GM10266 (cell line): Measurements from ENCODE around the gene PDE6B.

ENCODE experiments used
- DNase-seq: peaks from one replicate; pipeline ENCODE4 v3.0.0; 2012; ENCODE audit errors: extremely low spot score
- TF ChIP-seq, protein P1 (sequence below): IDR thresholded peaks from 2 replicates; pipeline ENCODE4 v1.5.1; 2012; ENCODE audit warnings: mild to moderate bottlenecking, low read depth; ENCODE audit not compliant: control insufficient read depth, insufficient read depth; ENCODE audit errors: missing control alignments

Gene PDE6B

DNA sequence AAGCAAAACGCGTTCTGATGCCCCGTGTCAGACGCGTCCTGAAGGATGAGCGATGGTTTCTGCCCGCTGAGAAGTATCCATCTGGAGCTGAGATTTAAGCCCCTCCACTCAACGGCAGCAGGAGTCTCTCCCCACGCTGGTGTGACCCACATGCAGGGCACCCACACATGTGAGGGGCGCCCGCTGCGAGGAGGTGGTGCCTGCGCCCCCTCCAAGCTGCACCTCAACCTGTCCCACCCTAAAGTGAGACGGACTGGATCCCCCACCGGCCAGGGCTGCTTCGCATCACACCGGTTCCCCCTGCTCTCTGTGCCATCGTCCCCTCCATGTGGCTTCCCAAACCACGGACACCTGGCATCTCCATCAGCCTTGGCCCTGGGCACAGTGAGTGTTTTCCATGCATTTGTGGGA is 4.5 kb upstream of the PDE6B start:
- TF ChIP-seq, protein P1, sequence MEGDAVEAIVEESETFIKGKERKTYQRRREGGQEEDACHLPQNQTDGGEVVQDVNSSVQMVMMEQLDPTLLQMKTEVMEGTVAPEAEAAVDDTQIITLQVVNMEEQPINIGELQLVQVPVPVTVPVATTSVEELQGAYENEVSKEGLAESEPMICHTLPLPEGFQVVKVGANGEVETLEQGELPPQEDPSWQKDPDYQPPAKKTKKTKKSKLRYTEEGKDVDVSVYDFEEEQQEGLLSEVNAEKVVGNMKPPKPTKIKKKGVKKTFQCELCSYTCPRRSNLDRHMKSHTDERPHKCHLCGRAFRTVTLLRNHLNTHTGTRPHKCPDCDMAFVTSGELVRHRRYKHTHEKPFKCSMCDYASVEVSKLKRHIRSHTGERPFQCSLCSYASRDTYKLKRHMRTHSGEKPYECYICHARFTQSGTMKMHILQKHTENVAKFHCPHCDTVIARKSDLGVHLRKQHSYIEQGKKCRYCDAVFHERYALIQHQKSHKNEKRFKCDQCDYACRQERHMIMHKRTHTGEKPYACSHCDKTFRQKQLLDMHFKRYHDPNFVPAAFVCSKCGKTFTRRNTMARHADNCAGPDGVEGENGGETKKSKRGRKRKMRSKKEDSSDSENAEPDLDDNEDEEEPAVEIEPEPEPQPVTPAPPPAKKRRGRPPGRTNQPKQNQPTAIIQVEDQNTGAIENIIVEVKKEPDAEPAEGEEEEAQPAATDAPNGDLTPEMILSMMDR: no peak
- DNase-seq: no peak

DNA sequence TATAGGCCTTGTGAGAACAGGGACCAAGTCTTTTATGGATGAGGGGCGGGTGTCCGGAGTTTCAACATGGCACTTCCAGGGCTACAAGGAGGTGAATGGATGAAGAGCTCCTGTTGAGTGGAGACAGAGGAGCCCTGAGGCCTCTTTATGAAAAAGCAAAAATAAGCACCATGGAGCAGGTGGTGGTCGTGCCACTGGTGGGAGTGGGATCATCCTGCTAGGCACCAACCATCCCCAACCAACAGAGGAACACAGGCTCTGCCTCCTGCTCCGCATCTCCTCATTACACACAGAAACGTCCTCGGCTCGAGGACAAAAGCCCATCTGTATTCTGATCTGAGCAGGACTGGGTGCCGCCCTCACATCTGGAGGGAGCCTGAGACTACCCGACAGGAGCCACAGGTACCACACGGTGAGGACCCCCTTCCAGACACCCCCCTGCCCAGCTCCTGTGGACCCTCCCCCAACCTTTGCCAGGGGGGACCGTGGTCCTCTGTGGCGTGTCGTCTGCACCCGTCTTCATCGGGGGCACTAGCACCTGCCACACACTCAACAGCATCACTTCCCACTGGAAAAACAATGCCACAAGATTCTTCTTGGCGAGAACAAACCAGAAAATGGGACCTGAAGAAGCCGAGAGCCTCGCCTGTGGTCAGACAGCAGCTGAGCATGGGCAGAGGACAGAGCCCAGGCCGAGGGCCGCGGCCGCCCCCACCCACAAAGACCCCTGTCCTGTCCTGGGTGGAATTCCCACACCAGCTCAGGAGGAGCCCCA is 3.9 kb upstream of the PDE6B start:
- no peak for DNase-seq
- TF ChIP-seq, protein P1: no peak

DNA sequence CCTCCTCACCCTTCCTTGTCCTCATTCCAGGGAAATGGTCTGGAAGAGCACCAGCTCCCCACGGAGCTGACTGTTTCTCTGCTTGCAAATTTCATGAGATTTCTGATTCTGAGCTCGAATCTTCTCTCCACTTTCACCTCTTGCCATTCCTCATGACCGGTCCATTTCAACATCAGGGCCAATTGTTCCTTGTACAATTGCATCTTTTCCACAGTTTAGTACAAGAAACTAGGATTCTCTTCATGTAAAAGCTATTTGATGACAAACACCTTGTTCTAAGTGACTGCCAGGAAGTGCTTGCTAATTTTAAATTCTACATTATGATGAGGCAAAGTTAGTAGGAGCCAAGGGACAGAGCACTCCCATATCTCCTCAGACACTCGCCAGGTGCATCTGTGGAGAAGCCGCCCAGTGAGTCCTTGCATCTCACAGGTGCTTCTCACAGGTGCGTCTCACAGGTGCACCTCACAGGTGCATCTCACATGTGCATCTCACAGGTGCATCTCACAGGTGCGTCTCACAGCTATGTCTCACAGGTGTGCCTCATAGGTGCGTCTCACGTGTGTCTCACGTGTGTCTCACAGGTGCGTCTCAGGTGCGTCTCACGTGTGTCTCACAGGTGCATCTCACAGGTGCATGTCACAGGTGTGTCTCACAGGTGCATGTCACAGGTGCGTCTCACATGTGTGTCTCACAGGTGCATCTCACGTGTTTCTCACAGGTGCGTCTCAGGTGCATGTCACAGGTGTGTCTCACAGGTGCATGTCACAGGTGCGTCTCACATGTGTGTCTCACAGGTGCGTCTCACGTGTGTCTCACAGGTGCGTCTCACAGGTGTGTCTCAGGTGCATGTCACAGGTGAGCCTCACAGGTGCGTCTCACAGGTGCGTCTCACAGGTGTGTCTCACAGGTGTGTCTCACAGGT is 3.0 kb upstream of the PDE6B start:
- no peak for DNase-seq
- TF ChIP-seq, protein P1: no peak

DNA sequence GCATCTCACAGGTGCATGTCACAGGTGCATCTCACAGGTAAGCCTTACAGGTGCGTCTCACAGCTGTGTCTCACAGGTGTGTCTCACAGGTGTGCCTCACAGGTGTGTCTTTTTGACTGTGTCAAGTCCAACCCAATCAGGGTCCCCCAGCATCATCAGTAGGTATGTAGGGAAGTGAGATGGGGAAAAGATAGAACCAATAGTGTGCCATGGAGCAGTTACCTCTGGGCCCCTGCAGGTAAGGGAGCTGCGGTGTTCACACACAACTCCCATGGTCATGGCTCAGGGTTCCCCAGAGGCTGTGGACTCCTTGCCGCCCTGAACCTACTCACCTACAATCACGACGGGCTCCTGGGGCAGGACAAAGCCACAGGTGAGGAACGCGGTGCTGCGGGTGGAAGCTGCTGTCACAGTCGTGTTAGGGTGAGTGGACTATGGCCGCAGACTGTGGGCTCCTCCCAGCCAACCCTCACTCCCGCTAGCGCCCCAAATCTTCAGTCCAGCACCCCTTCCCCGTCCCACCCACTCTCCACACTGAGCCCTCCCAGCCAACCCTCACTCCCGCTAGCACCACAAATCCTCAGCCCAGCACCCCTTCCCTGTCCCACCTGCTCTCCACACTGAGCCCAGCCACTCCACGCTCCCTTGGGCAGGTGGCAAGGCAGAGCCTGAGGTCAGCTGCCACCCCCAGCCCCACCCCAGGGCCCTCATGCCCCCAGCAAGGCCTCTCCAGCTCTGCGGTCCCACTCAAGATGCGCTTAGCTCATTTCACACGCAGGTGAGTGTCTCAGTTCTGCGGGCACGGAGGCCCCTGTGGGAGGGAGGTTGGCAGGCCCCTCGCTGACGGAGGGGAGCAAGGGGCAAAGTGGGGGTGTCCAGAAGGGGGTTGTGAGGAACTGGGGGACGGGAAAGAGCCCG is 2.1 kb upstream of the PDE6B start:
- TF ChIP-seq, protein P1: no peak
- DNase-seq: no peak

DNA sequence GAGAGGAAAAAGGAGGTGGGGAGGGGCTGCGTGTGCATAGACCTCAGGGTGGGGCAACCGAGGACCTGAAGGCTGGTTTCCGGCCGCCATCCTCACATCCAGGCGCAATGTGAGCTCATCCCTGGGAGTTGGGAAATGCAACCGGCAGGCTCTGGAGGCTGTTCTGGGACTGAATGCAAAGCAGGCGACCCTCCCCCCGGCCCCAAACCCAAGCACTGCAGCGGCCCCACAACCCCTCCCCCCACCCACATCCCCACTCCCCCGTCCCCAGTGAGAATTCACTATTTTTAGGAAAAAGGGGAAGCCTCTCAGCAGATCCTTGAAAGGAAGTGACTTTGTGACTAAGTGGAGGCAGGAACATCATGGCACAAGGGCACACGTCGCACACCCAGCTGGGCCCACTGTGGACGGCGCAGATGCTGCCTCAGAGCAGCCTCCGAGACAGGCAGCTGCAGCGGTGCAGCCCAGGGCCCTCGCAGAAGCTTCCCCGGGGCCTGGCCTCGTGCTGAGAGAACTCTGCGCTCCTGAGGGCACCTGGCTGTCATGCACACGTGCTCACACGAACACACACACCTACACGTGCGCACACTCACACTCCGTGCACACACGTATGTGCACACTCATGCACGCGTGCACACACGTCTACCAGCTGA is 1.3 kb upstream of the PDE6B start:
- TF ChIP-seq, protein P1: no peak
- no peak for DNase-seq

DNA sequence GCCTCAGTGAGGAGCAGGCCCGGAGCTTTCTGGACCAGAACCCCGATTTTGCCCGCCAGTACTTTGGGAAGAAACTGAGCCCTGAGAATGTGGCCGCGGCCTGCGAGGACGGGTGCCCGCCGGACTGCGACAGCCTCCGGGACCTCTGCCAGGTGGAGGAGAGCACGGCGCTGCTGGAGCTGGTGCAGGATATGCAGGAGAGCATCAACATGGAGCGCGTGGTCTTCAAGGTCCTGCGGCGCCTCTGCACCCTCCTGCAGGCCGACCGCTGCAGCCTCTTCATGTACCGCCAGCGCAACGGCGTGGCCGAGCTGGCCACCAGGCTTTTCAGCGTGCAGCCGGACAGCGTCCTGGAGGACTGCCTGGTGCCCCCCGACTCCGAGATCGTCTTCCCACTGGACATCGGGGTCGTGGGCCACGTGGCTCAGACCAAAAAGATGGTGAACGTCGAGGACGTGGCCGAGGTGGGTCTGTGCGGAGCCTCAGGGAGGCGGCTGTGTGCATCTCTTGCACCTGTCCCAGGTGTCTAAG is 323 bp downstream of the PDE6B start:
- DNase-seq: no peak
- TF ChIP-seq, protein P1: no peak
